Activated naive CD8-positive, alpha-beta T cell (primary cell): Measurements from ENCODE around the gene ADCY3.

Experiments used
- H3K27ac Mint-ChIP-seq: one replicate; pipeline ENCODE4 v1.8.0; 2021; ENCODE audit warnings: mixed read lengths
- H3K27me3 Mint-ChIP-seq: one replicate; pipeline ENCODE4 v1.8.0; 2021; ENCODE audit warnings: mixed read lengths
- H3K36me3 Mint-ChIP-seq: one replicate; pipeline ENCODE4 v1.8.0; 2021; ENCODE audit warnings: mixed read lengths
- H3K4me1 Mint-ChIP-seq: one replicate; pipeline ENCODE4 v1.8.0; 2021; ENCODE audit warnings: low read depth, mixed read lengths
- H3K4me3 Mint-ChIP-seq: one replicate; pipeline ENCODE4 v1.8.0; 2021; ENCODE audit warnings: mild to moderate bottlenecking, mixed read lengths
- H3K9me3 Mint-ChIP-seq: one replicate; pipeline ENCODE4 v1.8.0; 2021; ENCODE audit warnings: low read depth, mixed read lengths

Gene ADCY3

GRCh38 chr2:24918326-24919036, 1.6 kb downstream of the ADCY3 start:
- Mint-ChIP-seq H3K27ac (peak overlapping the region; percentile 88), H3K9me3 (no peaks in the 10 kb centered on the region), H3K4me3 (peak overlapping the region; percentile 94), H3K4me1 (peaks cover 33% of the 10 kb centered on the region), H3K36me3 (peaks cover 10% of the 10 kb centered on the region), H3K27me3 (no peaks in the 10 kb centered on the region)

- peaks cover 10% of the 10 kb centered on the region for H3K36me3 Mint-ChIP-seq
- peak overlapping the region; percentile 94 for H3K4me3 Mint-ChIP-seq
- H3K27ac Mint-ChIP-seq = no peak overlapping the region
- H3K27me3 Mint-ChIP-seq = no peaks in the 10 kb centered on the region
- no peaks in the 10 kb centered on the region for H3K9me3 Mint-ChIP-seq
- H3K4me1 Mint-ChIP-seq = peaks cover 33% of the 10 kb centered on the region
These were observed 2.2 kb downstream of the ADCY3 start for GRCh38 chr2:24917731-24918325.

GRCh38 chr2:24917086-24917485, 3.0 kb downstream of the ADCY3 start:
- peaks cover 33% of the 10 kb centered on the region for H3K4me1 Mint-ChIP-seq
- no peaks in the 10 kb centered on the region for H3K9me3 Mint-ChIP-seq
- H3K4me3 Mint-ChIP-seq = peak overlapping the region; percentile 94
- peaks cover 10% of the 10 kb centered on the region for H3K36me3 Mint-ChIP-seq
- no peak overlapping the region for H3K27ac Mint-ChIP-seq
- no peaks in the 10 kb centered on the region for H3K27me3 Mint-ChIP-seq

GRCh38 chr2:24915796-24916195, 4.2 kb downstream of the ADCY3 start:
- H3K9me3 Mint-ChIP-seq = no peaks in the 10 kb centered on the region
- H3K4me1 Mint-ChIP-seq = peaks cover 29% of the 10 kb centered on the region
- no peak overlapping the region for H3K27ac Mint-ChIP-seq
- no peaks in the 10 kb centered on the region for H3K27me3 Mint-ChIP-seq
- peaks cover 13% of the 10 kb centered on the region for H3K36me3 Mint-ChIP-seq
- no peak overlapping the region for H3K4me3 Mint-ChIP-seq

GRCh38 chr2:24915175-24915574, 4.9 kb downstream of the ADCY3 start:
- no peaks in the 10 kb centered on the region for H3K9me3 Mint-ChIP-seq
- H3K36me3 Mint-ChIP-seq = peaks cover 14% of the 10 kb centered on the region
- no peak overlapping the region for H3K27ac Mint-ChIP-seq
- no peak overlapping the region for H3K4me3 Mint-ChIP-seq
- H3K27me3 Mint-ChIP-seq = no peaks in the 10 kb centered on the region
- peaks cover 27% of the 10 kb centered on the region for H3K4me1 Mint-ChIP-seq

GRCh38 chr2:24914713-24915112, 5.3 kb downstream of the ADCY3 start:
- Mint-ChIP-seq H3K4me1 (peaks cover 27% of the 10 kb centered on the region), H3K36me3 (peaks cover 19% of the 10 kb centered on the region), H3K27me3 (no peaks in the 10 kb centered on the region), H3K9me3 (no peaks in the 10 kb centered on the region), H3K4me3 (no peak overlapping the region), H3K27ac (no peak overlapping the region)

- peaks cover 21% of the 10 kb centered on the region for H3K36me3 Mint-ChIP-seq
- H3K27me3 Mint-ChIP-seq = no peaks in the 10 kb centered on the region
These were observed 6.1 kb downstream of the ADCY3 start for GRCh38 chr2:24913911-24914310.

GRCh38 chr2:24912986-24913385, 7.1 kb downstream of the ADCY3 start:
- H3K27me3 Mint-ChIP-seq = no peaks in the 10 kb centered on the region
- H3K27ac Mint-ChIP-seq = no peak overlapping the region
- no peaks in the 10 kb centered on the region for H3K9me3 Mint-ChIP-seq
- peaks cover 20% of the 10 kb centered on the region for H3K36me3 Mint-ChIP-seq
- H3K4me1 Mint-ChIP-seq = peaks cover 21% of the 10 kb centered on the region
- H3K4me3 Mint-ChIP-seq = no peak overlapping the region

More at GRCh38 chr2:24913911-24914310, 6.1 kb downstream of the ADCY3 start:
- Mint-ChIP-seq H3K9me3 (no peaks in the 10 kb centered on the region), H3K4me3 (no peak overlapping the region), H3K27ac (no peak overlapping the region), H3K4me1 (peaks cover 26% of the 10 kb centered on the region)

- Mint-ChIP-seq H3K9me3 (no peaks in the 10 kb centered on the region), H3K27ac (no peak overlapping the region), H3K4me3 (no peak overlapping the region), H3K36me3 (peaks cover 16% of the 10 kb centered on the region), H3K27me3 (no peaks in the 10 kb centered on the region), H3K4me1 (peaks cover 17% of the 10 kb centered on the region)
These were observed 7.5 kb downstream of the ADCY3 start for GRCh38 chr2:24912523-24912922.

GRCh38 chr2:24910245-24910644, 9.8 kb downstream of the ADCY3 start:
- Mint-ChIP-seq H3K27ac (no peak overlapping the region), H3K27me3 (no peaks in the 10 kb centered on the region), H3K9me3 (no peaks in the 10 kb centered on the region), H3K4me3 (no peak overlapping the region), H3K4me1 (peaks cover 9% of the 10 kb centered on the region), H3K36me3 (peaks cover 16% of the 10 kb centered on the region)

GRCh38 chr2:24909555-24910177, 10.4 kb downstream of the ADCY3 start:
- peaks cover 14% of the 10 kb centered on the region for H3K36me3 Mint-ChIP-seq
- peaks cover 5% of the 10 kb centered on the region for H3K4me1 Mint-ChIP-seq
- no peak overlapping the region for H3K4me3 Mint-ChIP-seq
- no peaks in the 10 kb centered on the region for H3K9me3 Mint-ChIP-seq
- H3K27me3 Mint-ChIP-seq = no peaks in the 10 kb centered on the region
- no peak overlapping the region for H3K27ac Mint-ChIP-seq

- Mint-ChIP-seq H3K36me3 (peaks cover 17% of the 10 kb centered on the region), H3K4me1 (peaks cover 4% of the 10 kb centered on the region), H3K27ac (no peak overlapping the region), H3K9me3 (no peaks in the 10 kb centered on the region), H3K27me3 (no peaks in the 10 kb centered on the region), H3K4me3 (no peak overlapping the region)
These were observed 11.6 kb downstream of the ADCY3 start for GRCh38 chr2:24908461-24908901.

- H3K4me3 Mint-ChIP-seq = no peak overlapping the region
- no peak overlapping the region for H3K27ac Mint-ChIP-seq
- peaks cover 4% of the 10 kb centered on the region for H3K4me1 Mint-ChIP-seq
- H3K9me3 Mint-ChIP-seq = no peaks in the 10 kb centered on the region
- H3K36me3 Mint-ChIP-seq = peaks cover 23% of the 10 kb centered on the region
- H3K27me3 Mint-ChIP-seq = no peaks in the 10 kb centered on the region
These were observed 12.9 kb downstream of the ADCY3 start for GRCh38 chr2:24907116-24907515.

- no peak overlapping the region for H3K27ac Mint-ChIP-seq
- no peaks in the 10 kb centered on the region for H3K27me3 Mint-ChIP-seq
- no peak overlapping the region for H3K4me3 Mint-ChIP-seq
- H3K36me3 Mint-ChIP-seq = peaks cover 20% of the 10 kb centered on the region
- no peaks in the 10 kb centered on the region for H3K9me3 Mint-ChIP-seq
- peaks cover 4% of the 10 kb centered on the region for H3K4me1 Mint-ChIP-seq
These were observed 13.6 kb downstream of the ADCY3 start for GRCh38 chr2:24906466-24906865.
